Fibroblast of mammary gland (primary cell): ENCODE data around the gene CBLB.

Experiments used
- DNase-seq: peaks from one replicate; pipeline ENCODE4 v3.0.0-alpha.2; 2010; ENCODE audit warnings: low read depth
- H3K4me3 ChIP-seq: 2 replicates; pipeline ENCODE4 v1.5.1; 2011; ENCODE audit warnings: low read depth, mild to moderate bottlenecking, low read length, moderate library complexity; ENCODE audit not compliant: control insufficient read depth
- CTCF ChIP-seq: conservative IDR thresholded peaks from 2 replicates; pipeline ENCODE4 v1.5.1; 2011; ENCODE audit warnings: low read depth, low read length, inconsistent platforms; ENCODE audit not compliant: control insufficient read depth, insufficient read depth

Gene CBLB

DNA sequence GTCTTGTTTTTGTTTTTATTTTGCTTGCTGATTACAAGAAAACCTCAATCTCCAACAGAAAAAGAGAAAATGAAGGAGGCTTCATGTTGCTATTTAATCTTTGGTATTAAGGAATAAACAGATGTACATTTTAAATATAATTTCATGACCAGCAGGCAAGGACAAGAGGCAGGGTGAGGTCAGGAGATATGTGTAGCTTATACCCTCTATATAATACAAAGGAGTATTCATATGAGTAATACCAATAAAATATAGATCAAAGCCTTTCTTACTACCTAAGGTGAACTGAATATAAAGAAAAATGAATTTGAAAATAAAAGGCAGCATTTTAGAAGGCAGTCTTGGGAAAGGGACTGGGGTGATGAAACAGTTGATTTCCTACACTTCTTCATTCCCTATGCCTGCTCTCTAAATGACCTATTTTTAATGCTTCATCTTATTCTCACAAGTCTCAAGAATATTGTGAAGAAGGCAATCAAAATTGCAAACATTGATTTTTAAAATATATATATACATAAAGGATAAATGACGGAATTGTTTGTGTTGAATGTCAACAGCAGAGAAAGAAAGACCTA is 8.6 kb upstream of the CBLB start:
- no peak for TF ChIP-seq CTCF
- H3K4me3 ChIP-seq = no peak overlapping the region
- DNase-seq = no peak

- TF ChIP-seq CTCF = no peak
- no peak for DNase-seq
These were observed 8.0 kb upstream of the CBLB start for GRCh38 chr3:105876780-105877327.

GRCh38 chr3:105869861-105870755 is 1.3 kb upstream of the CBLB start:
- H3K4me3 ChIP-seq = peak overlapping the region; percentile 88
- DNase-seq = no peak
- TF ChIP-seq CTCF = no peak

More at GRCh38 chr3:105876780-105877327, 8.0 kb upstream of the CBLB start:
- no peak overlapping the region for H3K4me3 ChIP-seq

- peak overlapping the region; percentile 88 for H3K4me3 ChIP-seq
- no peak for TF ChIP-seq CTCF
- DNase-seq = no peak
These were observed 670 bp upstream of the CBLB start for GRCh38 chr3:105869531-105869833.

DNA sequence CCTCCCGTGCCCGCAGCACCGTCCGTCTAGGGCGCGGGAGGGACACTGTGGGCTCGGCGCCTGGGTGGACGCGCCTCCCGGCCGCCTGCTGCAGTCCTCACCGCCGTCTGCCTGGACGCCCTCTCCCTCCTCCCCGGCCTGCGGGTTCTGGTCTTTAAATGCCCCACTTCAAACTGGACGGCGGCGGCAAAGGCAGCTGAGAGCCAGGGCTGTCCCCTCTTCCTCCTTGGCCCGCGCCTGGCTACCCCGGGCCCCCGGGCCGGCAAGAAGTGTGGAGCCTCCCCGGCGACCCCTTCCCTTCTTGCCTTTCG is 426 bp downstream of the CBLB start:
- no peak for TF ChIP-seq CTCF
- peak; percentile 41 for DNase-seq
- H3K4me3 ChIP-seq = peak overlapping the region; percentile 94

DNA sequence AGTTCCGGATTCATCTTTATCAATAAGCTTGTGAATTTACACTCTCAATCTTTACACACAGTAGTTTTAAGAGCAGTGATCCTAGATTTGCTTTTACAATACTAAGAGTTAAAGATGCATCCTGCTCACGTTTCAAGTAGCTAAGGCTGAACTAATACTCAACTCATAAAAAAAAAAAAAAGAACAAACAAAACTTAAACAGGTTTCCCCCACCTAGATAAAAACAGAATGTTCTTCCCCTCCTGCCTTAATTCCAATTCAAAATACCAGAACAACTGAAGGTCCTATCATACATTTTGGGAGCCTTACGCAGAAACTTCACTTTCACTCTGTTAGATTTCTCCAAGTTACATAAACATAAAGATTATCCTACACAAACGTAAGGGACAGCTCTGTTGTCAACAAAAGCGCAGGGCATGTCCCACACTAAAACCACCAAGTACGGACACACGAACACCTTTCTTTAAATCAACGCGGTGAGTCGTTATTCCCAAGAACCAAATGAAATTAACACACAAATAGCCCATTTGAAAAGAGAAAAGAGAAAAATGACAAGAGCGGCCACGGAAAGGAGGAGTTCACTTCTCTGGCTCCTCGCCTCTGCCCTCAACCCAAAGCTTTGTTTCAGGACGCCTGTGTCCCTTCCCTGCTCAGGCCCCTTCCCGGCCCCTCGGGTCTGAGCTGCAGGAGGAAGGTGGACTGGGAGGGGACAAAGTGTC is 941 bp downstream of the CBLB start:
- no peak for TF ChIP-seq CTCF
- peak overlapping the region; percentile 94 for H3K4me3 ChIP-seq
- DNase-seq = peak; percentile 35
